Natural killer cell (primary cell): ENCODE measurements around the gene TCP11. TPM values are rescaled to one million over a fixed set of nuclear protein-coding genes. Genes with fewer than 3 reads are reported as not detected.

ENCODE experiments used
- ATAC-seq, 3 donors: fragments of 150-1000 bp in 2 of 3; fragments of 200-7000 bp in 1 of 3; cut with Tn5 transposase; 1 replicate in 1 of 3; 2 replicates in 2 of 3; pipeline ENCODE4 v1.10.0; 2021; ENCODE audit warnings: mild to moderate bottlenecking in 2 of 3, moderate library complexity in 2 of 3
- DNase-seq, 2 donors: peaks; one replicate each; pipeline versions ENCODE4 v3.0.0 to v3.0.0-alpha.2; 2013 to 2021; ENCODE audit warnings: mixed read lengths in 1 of 2
- H3K27ac ChIP-seq: one replicate; pipeline ENCODE4 v1.5.1; 2013; ENCODE audit warnings: mild to moderate bottlenecking, low read length
- H3K27me3 ChIP-seq: one replicate; pipeline ENCODE4 v1.6.1; 2013; ENCODE audit warnings: low read length; ENCODE audit not compliant: control insufficient read depth, insufficient read depth
- H3K36me3 ChIP-seq: one replicate; pipeline ENCODE4 v1.6.1; 2013; ENCODE audit warnings: low read length; ENCODE audit not compliant: control insufficient read depth, insufficient read depth
- H3K4me1 ChIP-seq: one replicate; pipeline ENCODE4 v1.6.1; 2013; ENCODE audit warnings: low read length; ENCODE audit not compliant: control insufficient read depth, insufficient read depth
- H3K4me3 ChIP-seq: one replicate; pipeline ENCODE4 v1.5.1; 2013; ENCODE audit warnings: low read length
- H3K9me3 ChIP-seq: one replicate; pipeline ENCODE4 v1.6.1; 2013; ENCODE audit warnings: low read length; ENCODE audit not compliant: control insufficient read depth, insufficient read depth
- H3K27ac Mint-ChIP-seq, 2 donors: one replicate each; pipeline ENCODE4 v1.8.0; 2022; ENCODE audit warnings: mild to moderate bottlenecking in 2 of 2, mixed read lengths in 2 of 2, moderate library complexity in 1 of 2
- H3K27me3 Mint-ChIP-seq, 2 donors: one replicate each; pipeline ENCODE4 v1.8.0; 2022; ENCODE audit warnings: low read depth in 2 of 2, mixed read lengths in 2 of 2
- H3K36me3 Mint-ChIP-seq: one replicate; pipeline ENCODE4 v1.8.0; 2022; ENCODE audit warnings: mixed read lengths
- H3K4me1 Mint-ChIP-seq, 2 donors: one replicate each; pipeline ENCODE4 v1.8.0; 2022; ENCODE audit warnings: mixed read lengths in 2 of 2
- H3K4me3 Mint-ChIP-seq: one replicate; pipeline ENCODE4 v1.8.0; 2022; ENCODE audit warnings: mild to moderate bottlenecking, moderate library complexity, mixed read lengths
- H3K9me3 Mint-ChIP-seq, 2 donors: one replicate each; pipeline ENCODE4 v1.8.0; 2022; ENCODE audit warnings: mixed read lengths in 2 of 2
- WGBS: methylation state at CpG from one replicate; pipeline ENCODE4 v1.1.7; 2013; ENCODE audit warnings: missing lambda C conversion rate; ENCODE audit not compliant: insufficient coverage; 5-methylcytosine and 5-hydroxymethylcytosine counted together
- intact Hi-C: fragments of 100-400 bp; cut with micrococcal nuclease; formaldehyde crosslinking; loops from one replicate; pipeline ENCODE4 v1.14.2; 2022
- total RNA-seq, 4 donors: library from RNA; stranded (reverse); fragments of 120-200 nt in 1 of 4; gene quantifications; one replicate each; pipeline versions ENCODE4 v1.2.3 to v1.2.4, GENCODE V29; 2013 to 2022
- TF ChIP-seq, protein P1 (sequence below): fragments of 200-600 bp; IDR thresholded peaks from one replicate; pipeline ENCODE4 v1.8.0; 2022; ENCODE audit warnings: antibody characterized with exemption

The TCP11 gene
- total RNA-seq, 3 donors from 2014 or later (not counting 1 experiment from before 2014, with no cell fraction given), result not detected

DNA sequence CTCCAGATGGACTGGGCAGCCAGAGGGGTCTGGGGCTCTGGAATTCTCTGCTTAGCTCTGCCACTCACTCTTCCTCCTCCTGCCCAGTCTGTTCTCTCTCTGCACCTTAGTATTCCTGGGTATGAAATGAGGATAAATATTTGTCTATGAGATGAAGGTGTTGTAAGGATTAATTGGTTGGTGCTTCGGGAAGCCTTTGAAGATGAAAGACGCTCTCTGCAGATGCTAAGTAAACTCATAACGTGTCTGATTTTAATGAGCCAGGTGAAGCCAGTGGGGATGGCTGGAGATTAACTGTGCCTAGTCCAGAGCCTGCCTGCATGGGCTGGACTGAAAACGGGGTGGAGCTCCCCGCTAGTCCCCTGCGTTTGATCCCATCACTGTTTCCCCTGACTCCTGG is 23.1 kb upstream of the TCP11 start:
- H3K9me3 ChIP-seq, result no peaks in the 10 kb centered on the region
- H3K9me3 Mint-ChIP-seq, result peaks cover 0 to under 1% of the 10 kb centered on the region in 2 donors
- H3K27ac Mint-ChIP-seq, result no peak overlapping the region
- H3K36me3 Mint-ChIP-seq, result no peaks in the 10 kb centered on the region
- TF ChIP-seq, protein P1, sequence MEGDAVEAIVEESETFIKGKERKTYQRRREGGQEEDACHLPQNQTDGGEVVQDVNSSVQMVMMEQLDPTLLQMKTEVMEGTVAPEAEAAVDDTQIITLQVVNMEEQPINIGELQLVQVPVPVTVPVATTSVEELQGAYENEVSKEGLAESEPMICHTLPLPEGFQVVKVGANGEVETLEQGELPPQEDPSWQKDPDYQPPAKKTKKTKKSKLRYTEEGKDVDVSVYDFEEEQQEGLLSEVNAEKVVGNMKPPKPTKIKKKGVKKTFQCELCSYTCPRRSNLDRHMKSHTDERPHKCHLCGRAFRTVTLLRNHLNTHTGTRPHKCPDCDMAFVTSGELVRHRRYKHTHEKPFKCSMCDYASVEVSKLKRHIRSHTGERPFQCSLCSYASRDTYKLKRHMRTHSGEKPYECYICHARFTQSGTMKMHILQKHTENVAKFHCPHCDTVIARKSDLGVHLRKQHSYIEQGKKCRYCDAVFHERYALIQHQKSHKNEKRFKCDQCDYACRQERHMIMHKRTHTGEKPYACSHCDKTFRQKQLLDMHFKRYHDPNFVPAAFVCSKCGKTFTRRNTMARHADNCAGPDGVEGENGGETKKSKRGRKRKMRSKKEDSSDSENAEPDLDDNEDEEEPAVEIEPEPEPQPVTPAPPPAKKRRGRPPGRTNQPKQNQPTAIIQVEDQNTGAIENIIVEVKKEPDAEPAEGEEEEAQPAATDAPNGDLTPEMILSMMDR, result no peak
- no peak overlapping the region for H3K4me3 Mint-ChIP-seq
- WGBS, result 85% methylated on average over 6 of the region's 6 CpGs
- intact Hi-C loops, result no loop called here
- H3K4me1 ChIP-seq, result no peaks in the 10 kb centered on the region
- H3K4me1 Mint-ChIP-seq, result peaks cover 2% of the 10 kb centered on the region in 2 donors
- DNase-seq (no peak), ATAC-seq (no peak)
- no peak overlapping the region for H3K4me3 ChIP-seq
- H3K27ac ChIP-seq, result no peak overlapping the region
- no peaks in the 10 kb centered on the region for H3K36me3 ChIP-seq
- no peaks in the 10 kb centered on the region for H3K27me3 ChIP-seq
- peaks cover 7 to 38% of the 10 kb centered on the region in 2 donors for H3K27me3 Mint-ChIP-seq

DNA sequence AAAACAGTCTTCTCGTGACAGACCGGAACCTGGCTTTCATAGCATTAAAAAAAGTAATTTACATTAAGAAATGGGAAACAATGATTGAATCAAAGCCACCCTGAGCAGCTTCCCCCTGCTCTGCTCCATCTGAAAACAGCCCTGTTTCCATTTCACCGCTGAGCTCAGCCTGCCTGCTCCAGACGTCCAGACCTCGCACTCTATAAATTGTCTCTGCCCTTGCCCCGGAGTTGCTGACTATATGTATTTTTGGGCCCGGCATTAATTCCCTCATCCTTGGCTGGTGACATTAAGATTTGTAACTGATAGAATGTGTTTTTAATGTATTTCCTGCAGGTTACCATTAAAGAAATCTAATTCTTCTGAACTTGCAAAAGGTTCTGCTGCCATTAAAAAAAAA is 22.7 kb upstream of the TCP11 start:
- no peaks in the 10 kb centered on the region for H3K36me3 ChIP-seq
- H3K36me3 Mint-ChIP-seq, result no peaks in the 10 kb centered on the region
- TF ChIP-seq, protein P1, result no peak
- intact Hi-C loops, result no loop called here
- no peak overlapping the region for H3K4me3 Mint-ChIP-seq
- H3K9me3 ChIP-seq, result no peaks in the 10 kb centered on the region
- no peak overlapping the region for H3K27ac Mint-ChIP-seq
- H3K4me1 ChIP-seq, result no peaks in the 10 kb centered on the region
- H3K4me3 ChIP-seq, result no peak overlapping the region
- no peak overlapping the region for H3K27ac ChIP-seq
- H3K4me1 Mint-ChIP-seq, result no peaks in the 10 kb centered on the region
- no peaks in the 10 kb centered on the region for H3K9me3 Mint-ChIP-seq
- H3K27me3 ChIP-seq, result no peaks in the 10 kb centered on the region
- DNase-seq (no peak), ATAC-seq (no peak)
- 95% methylated on average over 7 of the region's 7 CpGs for WGBS
- peaks cover 7 to 39% of the 10 kb centered on the region in 2 donors for H3K27me3 Mint-ChIP-seq

DNA sequence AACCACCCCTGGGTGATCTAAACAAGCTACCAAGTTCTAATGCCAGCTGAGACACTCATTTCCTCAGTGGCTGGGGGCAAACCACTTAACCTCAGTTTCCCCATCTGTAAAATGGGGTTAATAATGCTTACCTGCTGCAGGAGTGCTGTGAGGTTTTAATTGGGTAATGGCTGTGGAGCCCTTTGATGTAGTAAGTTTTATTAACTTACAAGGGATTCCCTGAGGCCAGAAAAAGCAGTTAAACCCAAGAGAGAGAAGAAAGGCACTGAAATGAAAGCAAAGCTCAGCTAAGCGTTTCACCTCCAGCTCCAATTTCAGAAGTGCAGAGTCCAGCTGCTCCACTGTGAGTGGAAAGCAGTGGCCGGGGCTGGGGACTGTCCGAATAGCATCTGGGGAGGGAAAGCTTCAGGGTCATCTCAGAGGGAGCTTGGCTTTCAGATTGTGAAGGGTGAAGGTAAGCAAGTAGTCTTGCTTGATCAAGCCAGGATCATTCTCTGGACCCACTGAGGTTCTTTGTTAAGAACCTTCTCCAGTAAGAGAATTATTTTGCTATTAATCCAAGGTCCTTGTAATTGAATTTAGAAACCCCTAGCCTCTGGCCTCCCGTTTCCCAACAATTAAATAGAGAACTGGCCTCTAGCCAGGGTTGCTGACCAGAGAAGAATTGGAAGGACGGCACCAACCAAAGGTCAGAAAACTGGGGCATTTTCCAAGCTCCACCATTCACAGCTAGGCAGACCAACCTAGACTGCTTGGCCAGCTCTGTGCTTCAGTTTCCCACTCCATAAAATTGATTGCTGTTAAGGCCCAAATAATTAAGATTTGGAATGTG is 20.9 kb upstream of the TCP11 start:
- DNase-seq (no peak), ATAC-seq (no peak)
- Mint-ChIP-seq H3K9me3 (no peaks in the 10 kb centered on the region), H3K27ac (no peak overlapping the region), H3K4me1 (no peaks in the 10 kb centered on the region), H3K4me3 (no peak overlapping the region), H3K36me3 (no peaks in the 10 kb centered on the region), H3K27me3 (peaks cover 9 to 45% of the 10 kb centered on the region in 2 donors)
- intact Hi-C loops, result no loop called here
- H3K36me3 ChIP-seq, result no peaks in the 10 kb centered on the region
- no peaks in the 10 kb centered on the region for H3K27me3 ChIP-seq
- H3K27ac ChIP-seq, result no peak overlapping the region
- H3K9me3 ChIP-seq, result no peaks in the 10 kb centered on the region
- no peak overlapping the region for H3K4me3 ChIP-seq
- H3K4me1 ChIP-seq, result no peaks in the 10 kb centered on the region
- TF ChIP-seq, protein P1, result no peak
- 94% methylated on average over 5 of the region's 5 CpGs for whole genome bisulfite sequencing

DNA sequence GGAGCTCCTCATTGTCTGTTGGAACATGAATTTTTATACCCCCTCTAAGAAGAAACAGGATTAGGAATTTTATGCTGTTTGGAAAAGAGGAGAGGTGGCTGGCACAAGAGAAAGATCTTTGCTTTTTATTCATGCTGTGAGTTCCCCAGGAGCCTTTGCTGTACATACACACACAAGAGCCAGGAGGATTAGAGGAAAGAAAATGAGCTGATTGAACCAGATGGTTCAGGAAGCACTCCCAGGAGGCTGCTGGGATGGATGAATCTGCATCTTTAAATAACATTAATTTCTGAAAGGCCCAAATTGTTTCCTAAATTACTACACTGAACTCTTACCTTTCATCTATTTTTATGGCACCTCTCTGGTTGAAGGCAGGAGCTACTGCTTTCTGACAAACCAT is 20.1 kb upstream of the TCP11 start:
- TF ChIP-seq, protein P1, result no peak
- H3K36me3 Mint-ChIP-seq, result no peaks in the 10 kb centered on the region
- Histone ChIP-seq H3K27me3 (no peaks in the 10 kb centered on the region), H3K36me3 (no peaks in the 10 kb centered on the region), H3K4me1 (no peaks in the 10 kb centered on the region), H3K4me3 (no peak overlapping the region), H3K27ac (no peak overlapping the region), H3K9me3 (no peaks in the 10 kb centered on the region)
- no peak for DNase-seq
- H3K27me3 Mint-ChIP-seq, result peaks cover 11 to 49% of the 10 kb centered on the region in 2 donors
- intact Hi-C loops, result no loop called here
- no peaks in the 10 kb centered on the region for H3K4me1 Mint-ChIP-seq
- ATAC-seq, result no peak
- no peak overlapping the region for H3K27ac Mint-ChIP-seq
- H3K9me3 Mint-ChIP-seq, result no peaks in the 10 kb centered on the region
- H3K4me3 Mint-ChIP-seq, result no peak overlapping the region
